ENCODE results near the gene INTS11.

The INTS11 gene

GRCh38 chr1:1361233-1361981, 36.9 kb upstream of the INTS11 start:
- ChIA-PET POLR2A (no interaction called here), CTCF (interaction anchor here (2.8 kb wide), 1 partner anchor 11 kb away, joined by 15 read pairs; no protein-coding TSS in a partner anchor)
- no peak for DNase-seq (ENCODE audit: extremely low spot score)
- no peak for TF ChIP-seq CTCF (IDR thresholded peaks at IDR 0.05; ENCODE audit: control extremely low read depth, extremely low read depth, low read depth, missing control alignments)

GRCh38 chr1:1360506-1361169, 36.2 kb upstream of the INTS11 start:
- no peak for TF ChIP-seq CTCF (IDR thresholded peaks at IDR 0.05; ENCODE audit: control extremely low read depth, extremely low read depth, low read depth, missing control alignments)
- CTCF ChIA-PET = no interaction called here
- no peak for DNase-seq (ENCODE audit: extremely low spot score)
- POLR2A ChIA-PET = no interaction called here

- ChIA-PET CTCF (interaction anchor here (1.0 kb wide), 1 partner anchor 12 kb away, joined by 4 read pairs; no protein-coding TSS in a partner anchor), POLR2A (no interaction called here)
- no peak for TF ChIP-seq CTCF (IDR thresholded peaks at IDR 0.05; ENCODE audit: control extremely low read depth, extremely low read depth, low read depth, missing control alignments)
- no peak for DNase-seq (ENCODE audit: extremely low spot score)
These were observed 35.4 kb upstream of the INTS11 start for GRCh38 chr1:1359664-1360468.

GRCh38 chr1:1359308-1359663, 34.8 kb upstream of the INTS11 start:
- no peak for DNase-seq (ENCODE audit: extremely low spot score)
- ChIA-PET CTCF (interaction anchor here (1.0 kb wide), 1 partner anchor 12 kb away, joined by 4 read pairs; no protein-coding TSS in a partner anchor), POLR2A (no interaction called here)
- TF ChIP-seq CTCF (IDR thresholded peaks at IDR 0.05; ENCODE audit: control extremely low read depth, extremely low read depth, low read depth, missing control alignments) = no peak

GRCh38 chr1:1358433-1359271, 34.2 kb upstream of the INTS11 start, which contains the start of gene MXRA8:
TSS of gene MXRA8 (minus strand) at chr1:1358555. CDS start at chr1:1358504, 51 bp downstream.
- ChIA-PET POLR2A (no interaction called here), CTCF (interaction anchor here (0.6 to 1.7 kb wide), 3 partner anchors 13 to 146 kb away, joined by 3 to 5 read pairs (median 4); no protein-coding TSS in a partner anchor)
- no peak for TF ChIP-seq CTCF (IDR thresholded peaks at IDR 0.05; ENCODE audit: control extremely low read depth, extremely low read depth, low read depth, missing control alignments)
- DNase-seq (ENCODE audit: extremely low spot score) = no peak
